ENCODE measurements around the gene SNRNP25.

The SNRNP25 gene

GRCh38 chr16:38941-39892 lies 14.4 kb upstream of the SNRNP25 start:
- H3K27ac ChIP-seq (ENCODE audit: low read depth, low read length) = peak overlapping the region; percentile 46
- H4K20me1 ChIP-seq (ENCODE audit: low read depth, low read length) = no peaks in the 10 kb centered on the region; the same call in 1 of the 2 replicates
- H2AFZ ChIP-seq (ENCODE audit: low read depth, low read length, severe bottlenecking) = no peak overlapping the region
- peaks cover 5% of the 10 kb centered on the region; the same call in 1 of the 2 replicates for H3F3A ChIP-seq (ENCODE audit: insufficient read depth)
- no peaks in the 10 kb centered on the region for H3K9me2 ChIP-seq (replicated peaks; ENCODE audit: insufficient read depth, low read length)
- no peak overlapping the region for H3K4me2 ChIP-seq (ENCODE audit: low read depth, low read length, poor library complexity, severe bottlenecking)
- TF ChIP-seq CTCF (IDR thresholded peaks at IDR 0.05; ENCODE audit: insufficient read depth, low read length, poor library complexity, severe bottlenecking) (no peak), EZH2phosphoT487 (conservative IDR thresholded peaks at IDR 0.05; ENCODE audit: low read length) (no peak)
- peaks cover 8% of the 10 kb centered on the region; the same call in 1 of the 2 replicates for H3K79me2 ChIP-seq (ENCODE audit: insufficient read depth, low read length)
- H3K9me3 ChIP-seq (ENCODE audit: insufficient read depth, low read length) = no peaks in the 10 kb centered on the region
- peaks cover 5% of the 10 kb centered on the region; the same call in 1 of the 2 replicates for H3K36me3 ChIP-seq (ENCODE audit: low read length)
- no peak overlapping the region for H3K4me3 ChIP-seq (ENCODE audit: insufficient read depth, low read length, poor library complexity, severe bottlenecking)
- H3K27me3 ChIP-seq (ENCODE audit: low read length) = no peaks in the 10 kb centered on the region
- peak overlapping the region; percentile 17; the same call in 1 of the 2 replicates for H3K9ac ChIP-seq (ENCODE audit: low read length)

- no peak for TF ChIP-seq EZH2phosphoT487 (conservative IDR thresholded peaks at IDR 0.05; ENCODE audit: low read length)
- TF ChIP-seq CTCF (IDR thresholded peaks at IDR 0.05; ENCODE audit: insufficient read depth, low read length, poor library complexity, severe bottlenecking) = no peak
- H3K9me2 ChIP-seq (replicated peaks; ENCODE audit: insufficient read depth, low read length) = no peaks in the 10 kb centered on the region
- H3K9me3 ChIP-seq (ENCODE audit: insufficient read depth, low read length) = no peaks in the 10 kb centered on the region
- no peaks in the 10 kb centered on the region for H4K20me1 ChIP-seq (ENCODE audit: low read depth, low read length)
- H2AFZ ChIP-seq (ENCODE audit: low read depth, low read length, severe bottlenecking) = no peak overlapping the region
- H3F3A ChIP-seq (ENCODE audit: insufficient read depth) = peaks cover 8% of the 10 kb centered on the region; the same call in 1 of the 2 replicates
- H3K27ac ChIP-seq (ENCODE audit: low read depth, low read length) = no peak overlapping the region
- H3K9ac ChIP-seq (ENCODE audit: low read length) = no peak overlapping the region
- no peak overlapping the region for H3K4me2 ChIP-seq (ENCODE audit: low read depth, low read length, poor library complexity, severe bottlenecking)
- no peak overlapping the region for H3K4me3 ChIP-seq (ENCODE audit: insufficient read depth, low read length, poor library complexity, severe bottlenecking)
- peaks cover 29% of the 10 kb centered on the region for H3K79me2 ChIP-seq (ENCODE audit: insufficient read depth, low read length)
- no peaks in the 10 kb centered on the region for H3K27me3 ChIP-seq (ENCODE audit: low read length)
- peaks cover 24% of the 10 kb centered on the region for H3K36me3 ChIP-seq (ENCODE audit: low read length)
These were observed 12.1 kb upstream of the SNRNP25 start for GRCh38 chr16:41439-42068.

GRCh38 chr16:42069-42457 lies 11.6 kb upstream of the SNRNP25 start:
- Histone ChIP-seq H3K4me3 (ENCODE audit: insufficient read depth, low read length, poor library complexity, severe bottlenecking) (no peak overlapping the region), H4K20me1 (ENCODE audit: low read depth, low read length) (no peaks in the 10 kb centered on the region), H3F3A (ENCODE audit: insufficient read depth) (peaks cover 8% of the 10 kb centered on the region; the same call in 1 of the 2 replicates), H3K36me3 (ENCODE audit: low read length) (peaks cover 28% of the 10 kb centered on the region), H3K9me3 (ENCODE audit: insufficient read depth, low read length) (no peaks in the 10 kb centered on the region), H3K79me2 (ENCODE audit: insufficient read depth, low read length) (peaks cover 29% of the 10 kb centered on the region), H3K9me2 (replicated peaks; ENCODE audit: insufficient read depth, low read length) (no peaks in the 10 kb centered on the region), H3K27ac (ENCODE audit: low read depth, low read length) (no peak overlapping the region), H2AFZ (ENCODE audit: low read depth, low read length, severe bottlenecking) (no peak overlapping the region), H3K9ac (ENCODE audit: low read length) (no peak overlapping the region), H3K27me3 (ENCODE audit: low read length) (no peaks in the 10 kb centered on the region), H3K4me2 (ENCODE audit: low read depth, low read length, poor library complexity, severe bottlenecking) (no peak overlapping the region)
- TF ChIP-seq CTCF (IDR thresholded peaks at IDR 0.05; ENCODE audit: insufficient read depth, low read length, poor library complexity, severe bottlenecking) (no peak), EZH2phosphoT487 (conservative IDR thresholded peaks at IDR 0.05; ENCODE audit: low read length) (no peak)

Data from SU-DHL-6 (cell line).